HepG2 (cell line): ENCODE measurements around the gene IFT57. TPM values are rescaled to one million over a fixed set of nuclear protein-coding genes. Genes with fewer than 3 reads are reported as not detected.

Experiments
- ATAC-seq: fragments of 200-7000 bp; cut with Tn5 transposase; 3 replicates; pipeline ENCODE4 v1.9.1; 2020; ENCODE audit warnings: mild to moderate bottlenecking, moderate library complexity
- BruUV-seq: library from RNA; stranded (reverse); fragments of 400-500 nt; replicated peaks from 2 replicates; lab custom pipeline; 2021; lab: Mats Ljungman, UMichigan
- CTCF ChIA-PET: fragments of 300-600 bp; formaldehyde crosslinking; extraction: SDS; loops from one replicate; lab custom pipeline; 2021; ENCODE audit warnings: low total read pairs, inconsistent platforms, low intra/inter-chr PET ratio; lab: Yijun Ruan, JAX
- POLR2A ChIA-PET: fragments of 350-600 bp; sonication (Branson Sonifier 250); formaldehyde crosslinking; loops from one replicate; lab custom pipeline; 2020; ENCODE audit warnings: antibody characterized with exemption, inconsistent platforms; lab: Yijun Ruan, JAX
- DNase-seq: peaks from one replicate; pipeline ENCODE4 v3.0.0-alpha.2; 2015; ENCODE audit warnings: low spot score
- FAIRE-seq: peaks from 3 replicates; lab custom pipeline; 2011; peaks lifted over from hg19 to GRCh38; lab: Jason Lieb, UNC
- H2AFZ ChIP-seq: one replicate; pipeline ENCODE4 v1.6.1; 2011; ENCODE audit warnings: low read length, inconsistent platforms
- H3K27ac ChIP-seq: fragments of 300-600 bp; 3 replicates; pipeline ENCODE4 v1.8.0; 2011; ENCODE audit warnings: mixed run types, mild to moderate bottlenecking, mixed read lengths, low read length, inconsistent platforms; ENCODE audit not compliant: insufficient read depth; ENCODE audit errors: extremely low read length
- H3K27me3 ChIP-seq, 2 experiments: fragments of 200-600 bp in 1 of 2; 2 replicates in 1 of 2; 3 replicates in 1 of 2; pipeline versions ENCODE4 v1.6.0 to v1.8.0; 2011; ENCODE audit warnings: low read length in 2 of 2, mild to moderate bottlenecking in 2 of 2, moderate library complexity in 2 of 2, inconsistent platforms in 1 of 2; ENCODE audit not compliant: insufficient read depth in 2 of 2, control insufficient read depth in 1 of 2
- H3K36me3 ChIP-seq, 2 experiments: fragments of 200-600 bp in 1 of 2; replicated peaks in 1 of 2; 2 replicates in 1 of 2; 3 replicates in 1 of 2; pipeline versions ENCODE4 v1.5.1 to v1.8.0; 2011; ENCODE audit warnings: low read length in 2 of 2, inconsistent platforms in 1 of 2; ENCODE audit not compliant: insufficient read depth in 2 of 2, control insufficient read depth in 1 of 2
- H3K4me1 ChIP-seq: 2 replicates; pipeline ENCODE4 v1.5.1; 2012; ENCODE audit warnings: low read length, inconsistent platforms; ENCODE audit not compliant: insufficient read depth
- H3K4me2 ChIP-seq: 2 replicates; pipeline ENCODE4 v1.6.0; 2011; ENCODE audit warnings: low read depth, low read length, inconsistent platforms
- H3K4me3 ChIP-seq, 3 experiments: fragments of 200-600 bp in 1 of 3; sonication (generic), shearing (Covaris generic) in 1 of 3; replicated peaks in 1 of 3; 2 replicates each; pipeline ENCODE4 v1.5.1; 2011 to 2016; ENCODE audit warnings: low read length in 3 of 3, inconsistent platforms in 2 of 3, low read depth in 2 of 3, mild to moderate bottlenecking in 2 of 3, control low read depth in 1 of 3, mixed read lengths in 1 of 3; ENCODE audit not compliant: insufficient read depth in 1 of 3
- H3K79me2 ChIP-seq: one replicate; pipeline ENCODE4 v1.6.1; 2011; ENCODE audit warnings: low read length, inconsistent platforms; ENCODE audit not compliant: insufficient read depth
- H3K9ac ChIP-seq: 2 replicates; pipeline ENCODE4 v1.6.0; 2011; ENCODE audit warnings: mild to moderate bottlenecking, low read depth, low read length, inconsistent platforms; ENCODE audit not compliant: insufficient read depth
- H3K9me3 ChIP-seq: 2 replicates; pipeline ENCODE4 v1.5.1; 2012; ENCODE audit warnings: mild to moderate bottlenecking, low read length
- H4K20me1 ChIP-seq: 2 replicates; pipeline ENCODE4 v1.6.0; 2011; ENCODE audit warnings: inconsistent platforms, mild to moderate bottlenecking, low read length, moderate library complexity; ENCODE audit not compliant: insufficient read depth
- SRSF4 ChIP-seq: fragments of 200-400 bp; formaldehyde crosslinking; IDR thresholded peaks from one replicate; pipeline ENCODE4 v1.6.1; 2018; ENCODE audit warnings: mild to moderate bottlenecking, low read depth, low read length, moderate library complexity; ENCODE audit not compliant: poor library complexity, severe bottlenecking
- ZNF205 ChIP-seq: IDR thresholded peaks from 2 replicates; pipeline ENCODE4 v1.6.1; 2018; ENCODE audit warnings: missing biosample characterization, missing genetic modification reagents
- ZSCAN5A ChIP-seq: sonication (generic); formaldehyde crosslinking; IDR thresholded peaks from 2 replicates; pipeline ENCODE4 v1.8.0; 2022; ENCODE audit warnings: mild to moderate bottlenecking, missing genetic modification reagents, borderline replicate concordance
- WGBS: methylation state at CpG from one replicate; pipeline ENCODE4 v1.1.6; 2017; ENCODE audit warnings: low lambda C conversion rate; 5-methylcytosine and 5-hydroxymethylcytosine counted together
- in situ Hi-C: cut with HindIII; loops from 2 replicates; pipeline ENCODE4 v1.10.0; 2017; ENCODE audit warnings: low pct_unique_long_range_greater_than_20kb; ENCODE audit not compliant: extremely low pct_ligation_motif_present
- intact Hi-C: fragments of 100-400 bp; cut with micrococcal nuclease; formaldehyde crosslinking; loops from one replicate; pipeline ENCODE4 v1.10.0; 2022; ENCODE audit not compliant: unreplicated experiment
- polyA plus RNA-seq, 8 experiments: library from polyadenylated mRNA; depleted of rRNA in 3 of 8; stranded (reverse) in 7 of 8; unstranded in 1 of 8; fragments of >200 nt; fragmentation: Illumina TruSeq in 4 of 8; extraction: Trizol in 4 of 8; gene quantifications; 2 replicates each; pipeline versions ENCODE4 v1.2.1 to v1.2.3, GENCODE V29; 2011 to 2016; ENCODE audit warnings: low read depth in 4 of 8, missing spikeins in 1 of 8, mixed read lengths in 1 of 8; ENCODE audit not compliant: insufficient read depth in 1 of 8
- total RNA-seq, 5 experiments: library from RNA; depleted of rRNA; stranded (reverse); fragments of >200 nt; fragmentation: Illumina TruSeq; extraction: Trizol; gene quantifications; 2 replicates each; pipeline ENCODE4 v1.2.3, GENCODE V29; 2016; ENCODE audit warnings: low read depth in 1 of 5

The IFT57 gene
- total and polyA plus RNA-seq, 2 of the 13 experiments (the other 11 are each of a cell fraction or from before 2014, with no cell fraction given): 5.5 to 14.5 TPM

GRCh38 chr3:108235290-108235689 is 13.1 kb upstream of the IFT57 start:
- POLR2A ChIA-PET: no interaction called here

GRCh38 chr3:108234387-108234957 is 12.2 kb upstream of the IFT57 start:
- Histone ChIP-seq H3K4me1 (no peaks in the 10 kb centered on the region), H3K9me3 (no peaks in the 10 kb centered on the region), H3K4me3 (no peak overlapping the region), H4K20me1 (no peaks in the 10 kb centered on the region), H2AFZ (no peak overlapping the region), H3K36me3 (no peaks in the 10 kb centered on the region), H3K4me2 (no peak overlapping the region), H3K79me2 (no peaks in the 10 kb centered on the region), H3K27me3 (no peaks in the 10 kb centered on the region), H3K27ac (no peak overlapping the region), H3K9ac (no peak overlapping the region)
- ATAC-seq (no peak), FAIRE-seq (no peak), DNase-seq (no peak)
- 42% methylated on average over 1 of the region's 1 CpG for WGBS
- POLR2A ChIA-PET: no interaction called here
- intact Hi-C loops: no loop called here
- in situ Hi-C loops: no loop called here
- TF ChIP-seq SRSF4: no peak
- TF ChIP-seq ZSCAN5A (CRISPR knock-in tag): no peak
- CTCF ChIA-PET: no interaction called here
- no TSS peak for BruUV-seq

More at GRCh38 chr3:108235290-108235689, 13.1 kb upstream of the IFT57 start:
- H3K27me3 ChIP-seq: no peaks in the 10 kb centered on the region
- H3K9ac ChIP-seq: no peak overlapping the region
- 0% methylated on average over 1 of the region's 1 CpG for WGBS
- no peak overlapping the region for H3K4me2 ChIP-seq
- no peak overlapping the region for H3K27ac ChIP-seq
- H3K4me1 ChIP-seq: no peaks in the 10 kb centered on the region
- intact Hi-C loops: no loop called here
- in situ Hi-C loops: no loop called here
- no TSS peak for BruUV-seq
- TF ChIP-seq ZNF205 (CRISPR knock-in tag): no peak
- H3K4me3 ChIP-seq: no peak overlapping the region
- H3K36me3 ChIP-seq: no peaks in the 10 kb centered on the region
- CTCF ChIA-PET: no interaction called here
- FAIRE-seq (no peak), DNase-seq (no peak), ATAC-seq (no peak)
- no peak overlapping the region for H2AFZ ChIP-seq
- H3K79me2 ChIP-seq: no peaks in the 10 kb centered on the region
- no peaks in the 10 kb centered on the region for H4K20me1 ChIP-seq
- H3K9me3 ChIP-seq: no peaks in the 10 kb centered on the region
